GM12878 (cell line): Measurements from ENCODE around the gene MAP3K4. TPM values are rescaled to one million over a fixed set of nuclear protein-coding genes. Genes with fewer than 3 reads are reported as not detected.

Experiments
- ATAC-seq: fragments of 200-7000 bp; cut with Tn5 transposase; 3 replicates; pipeline ENCODE4 v1.9.1; 2020; ENCODE audit warnings: mild to moderate bottlenecking, moderate library complexity
- BruUV-seq: library from RNA; stranded (reverse); fragments of 400-500 nt; replicated peaks from 2 replicates; lab custom pipeline; 2021; lab: Mats Ljungman, UMichigan
- CTCF ChIA-PET: fragments of 300-600 bp; sonication (Branson Sonifier 250); formaldehyde crosslinking; extraction: SDS; loops from one replicate; lab custom pipeline; 2021; ENCODE audit warnings: inconsistent platforms; lab: Yijun Ruan, JAX
- POLR2A ChIA-PET: fragments of 350-600 bp; formaldehyde crosslinking; extraction: SDS; loops from one replicate; lab custom pipeline; 2021; ENCODE audit warnings: inconsistent platforms; lab: Charles Lee
- RAD21 ChIA-PET: fragments of 300-600 bp; sonication (Branson Sonifier 250); formaldehyde crosslinking; loops from one replicate; lab custom pipeline; 2023; ENCODE audit warnings: antibody characterized with exemption; ENCODE audit not compliant: unreplicated experiment; lab: Charles Lee
- SMC1A ChIA-PET: fragments of 300-600 bp; sonication (Branson Sonifier 250); formaldehyde crosslinking; loops from one replicate; lab custom pipeline; 2023; ENCODE audit not compliant: unreplicated experiment, uncharacterized antibody; lab: Charles Lee
- DNase-seq: peaks from one replicate; pipeline ENCODE4 v3.0.0-alpha.2; 2011; ENCODE audit warnings: low read depth, low spot score
- FAIRE-seq: peaks from 3 replicates; lab custom pipeline; 2011; peaks lifted over from hg19 to GRCh38; lab: Jason Lieb, UNC
- H2AFZ ChIP-seq: 2 replicates; pipeline ENCODE4 v1.6.0; 2011; ENCODE audit warnings: low read depth, low read length, control low read depth; ENCODE audit not compliant: control insufficient read depth
- H3K27ac ChIP-seq: 2 replicates; pipeline ENCODE4 v1.5.1; 2011; ENCODE audit warnings: control low read depth; ENCODE audit not compliant: control insufficient read depth, insufficient read depth
- H3K27me3 ChIP-seq, 2 experiments: replicated peaks in 1 of 2; 2 replicates each; pipeline versions ENCODE4 v1.6.0 to v1.6.1; 2011; ENCODE audit warnings: low read length in 1 of 2; ENCODE audit not compliant: control insufficient read depth in 2 of 2, insufficient read depth in 2 of 2
- H3K36me3 ChIP-seq, 2 experiments: 2 replicates each; pipeline ENCODE4 v1.5.1; 2011; ENCODE audit warnings: low read length in 1 of 2; ENCODE audit not compliant: control insufficient read depth in 2 of 2, insufficient read depth in 2 of 2
- H3K4me1 ChIP-seq: 2 replicates; pipeline ENCODE4 v1.6.1; 2011; ENCODE audit warnings: mild to moderate bottlenecking, low read length, moderate library complexity, mixed read lengths; ENCODE audit not compliant: control insufficient read depth, insufficient read depth
- H3K4me2 ChIP-seq: 2 replicates; pipeline ENCODE4 v1.6.0; 2011; ENCODE audit warnings: control low read depth; ENCODE audit not compliant: control insufficient read depth, insufficient read depth
- H3K4me3 ChIP-seq: fragments of 200-600 bp; sonication (generic); 2 replicates; pipeline ENCODE4 v1.5.1; 2016
- H3K79me2 ChIP-seq: 2 replicates; pipeline ENCODE4 v1.6.0; 2011; ENCODE audit warnings: low read length; ENCODE audit not compliant: control insufficient read depth, insufficient read depth
- H3K9ac ChIP-seq: 2 replicates; pipeline ENCODE4 v1.8.0; 2011; ENCODE audit warnings: low read length, control low read depth, mixed read lengths; ENCODE audit not compliant: control insufficient read depth, insufficient read depth
- H3K9me3 ChIP-seq: replicated peaks from 3 replicates; pipeline ENCODE4 v1.5.1; 2011; ENCODE audit warnings: mild to moderate bottlenecking, low read length; ENCODE audit not compliant: control insufficient read depth, insufficient read depth
- H4K20me1 ChIP-seq: 2 replicates; pipeline ENCODE4 v1.6.0; 2011; ENCODE audit not compliant: control insufficient read depth, insufficient read depth
- CEBPB ChIP-seq, 2 experiments: fragments of 150-350 bp in 1 of 2; IDR thresholded peaks; 2 replicates each; pipeline ENCODE4 v1.6.1; 2012 to 2014; ENCODE audit warnings: low read depth in 2 of 2, low read length in 2 of 2, borderline replicate concordance in 1 of 2, inconsistent platforms in 1 of 2
- CTCF ChIP-seq, 3 experiments: IDR thresholded peaks in 2 of 3; conservative IDR thresholded peaks in 1 of 3; 2 replicates each; pipeline ENCODE4 v1.5.1; 2011; ENCODE audit warnings: low read depth in 3 of 3, low read length in 3 of 3, mild to moderate bottlenecking in 3 of 3, control low read depth in 2 of 3, moderate library complexity in 2 of 3, inconsistent platforms in 1 of 3, mixed read lengths in 1 of 3; ENCODE audit not compliant: control insufficient read depth in 2 of 3, insufficient read depth in 1 of 3; ENCODE audit errors: extremely low read depth in 1 of 3
- IKZF2 ChIP-seq, 2 experiments: fragments of 450-650 bp; IDR thresholded peaks; 2 replicates each; pipeline ENCODE4 v1.6.1; 2017; ENCODE audit warnings: mild to moderate bottlenecking in 2 of 2, moderate library complexity in 2 of 2
- NFIC ChIP-seq: IDR thresholded peaks from 2 replicates; pipeline ENCODE4 v1.6.1; 2012; ENCODE audit warnings: low read depth, mild to moderate bottlenecking, inconsistent platforms, low read length, moderate library complexity
- NR2C1 ChIP-seq: fragments of 450-650 bp; IDR thresholded peaks from 2 replicates; pipeline ENCODE4 v1.6.1; 2017; ENCODE audit warnings: antibody characterized with exemption, mild to moderate bottlenecking, moderate library complexity
- NR2C2 ChIP-seq: IDR thresholded peaks from 2 replicates; pipeline ENCODE4 v1.6.1; 2011; ENCODE audit warnings: borderline replicate concordance, low read depth; ENCODE audit not compliant: control insufficient read depth, insufficient read length
- POLR2A ChIP-seq: IDR thresholded peaks from 2 replicates; pipeline ENCODE4 v1.6.1; 2011; ENCODE audit warnings: low read depth, mild to moderate bottlenecking, low read length
- POLR2AphosphoS5 ChIP-seq: IDR thresholded peaks from 2 replicates; pipeline ENCODE4 v1.6.1; 2011; ENCODE audit warnings: mild to moderate bottlenecking, low read length, inconsistent platforms
- SUPT20H ChIP-seq: IDR thresholded peaks from 2 replicates; pipeline ENCODE4 v1.6.1; 2011; ENCODE audit warnings: low read depth, mild to moderate bottlenecking, low read length, moderate library complexity, borderline replicate concordance; ENCODE audit not compliant: control insufficient read depth
- TCF7 ChIP-seq: IDR thresholded peaks from 2 replicates; pipeline ENCODE4 v1.6.1; 2014; ENCODE audit warnings: antibody characterized with exemption, borderline replicate concordance
- WGBS: methylation state at CpG from one replicate; pipeline ENCODE4 v1.1.6; 2016; ENCODE audit warnings: low lambda C conversion rate; ENCODE audit not compliant: insufficient replicate concordance, insufficient coverage; ENCODE audit errors: missing lambda C conversion rate; 5-methylcytosine and 5-hydroxymethylcytosine counted together
- in situ Hi-C: fragments of 300-500 bp; cut with MboI; formaldehyde crosslinking; loops from 9 replicates; pipeline ENCODE4 v1.14.3; 2018; ENCODE audit warnings: mixed read lengths
- intact Hi-C: fragments of 100-400 bp; cut with micrococcal nuclease; formaldehyde crosslinking; loops from one replicate; pipeline ENCODE4 v1.14.2; 2022; ENCODE audit not compliant: unreplicated experiment
- polyA plus RNA-seq, 11 experiments: library from polyadenylated mRNA; depleted of rRNA in 4 of 11; unstranded in 6 of 11; stranded (reverse) in 5 of 11; fragments of >200 nt; fragmentation: Nextera tagmentation in 4 of 11; fragmentation: Illumina TruSeq in 1 of 11; extraction: Ambion mirVana in 4 of 11; extraction: Trizol in 1 of 11; gene quantifications; 1 replicate in 1 of 11; 2 replicates in 10 of 11; pipeline versions ENCODE4 v1.2.1 to v1.2.3, GENCODE V29; 2011 to 2016; ENCODE audit warnings: inconsistent platforms in 2 of 11, missing spikeins in 2 of 11, low read depth in 1 of 11
- total RNA-seq, 4 experiments: library from RNA; depleted of rRNA in 3 of 4; stranded (reverse); fragments of >200 nt in 3 of 4; fragmentation: Illumina TruSeq in 1 of 4; extraction: Trizol in 1 of 4; gene quantifications; 2 replicates each; pipeline versions ENCODE4 v1.2.1 to v1.2.3, GENCODE V29; 2013 to 2021

The MAP3K4 gene
- total and polyA plus RNA-seq, 10 of the 15 experiments (the other 5 are each of a cell fraction or from before 2014, with no cell fraction given), result 14.0 to 44.5 (median 23.1) TPM

- Histone ChIP-seq H3K9me3 (no peaks in the 10 kb centered on the region), H3K9ac (no peak overlapping the region), H3K27me3 (no peaks in the 10 kb centered on the region), H3K4me2 (no peak overlapping the region), H3K79me2 (no peaks in the 10 kb centered on the region), H4K20me1 (no peaks in the 10 kb centered on the region; the same call in 1 of the 2 replicates), H3K4me3 (no peak overlapping the region)
- no peak for ATAC-seq
- ChIA-PET CTCF (no interaction called here), RAD21 (no interaction called here)
- intact Hi-C loops, result no loop called here
- FAIRE-seq, result no peak
- DNase-seq, result no peak
- no peak for TF ChIP-seq POLR2A
- TF ChIP-seq NFIC, result no peak
- TF ChIP-seq POLR2AphosphoS5, result no peak
- no peak for TF ChIP-seq CEBPB (IDR thresholded peaks at IDR 0.05; ENCODE audit: borderline replicate concordance in 1 of 2, low read depth in 2 of 2, low read length in 2 of 2)
- no peak for TF ChIP-seq NR2C2
- no peak for TF ChIP-seq IKZF2 (IDR thresholded peaks at IDR 0.05)
- no peak for TF ChIP-seq CTCF (IDR thresholded peaks at IDR 0.05 in 2 of 3, conservative IDR thresholded peaks at IDR 0.05 in 1 of 3; ENCODE audit: control insufficient read depth in 2 of 3, extremely low read depth in 1 of 3, insufficient read depth in 1 of 3, low read depth in 3 of 3, low read length in 3 of 3)
- TF ChIP-seq SUPT20H, result no peak
- TF ChIP-seq TCF7, result no peak
- no peak for TF ChIP-seq NR2C1
- TF ChIP-seq, all 136 proteins: peak for 0
- H3K4me1 ChIP-seq, result peaks cover 8% of the 10 kb centered on the region
- H3K27ac ChIP-seq, result no peak overlapping the region
- POLR2A ChIA-PET, result no interaction called here
- 89% methylated on average over 3 of the region's 3 CpGs for WGBS
- no TSS peak for BruUV-seq
- in situ Hi-C loops, result loop anchor here (25.0 kb wide), 1 partner anchor 231 kb away; no protein-coding TSS in a partner anchor
- no peak overlapping the region for H2AFZ ChIP-seq
- SMC1A ChIA-PET, result no interaction called here
- peaks cover 1 to 6% of the 10 kb centered on the region in 2 experiments; a peak in 3 of 4 replicates for H3K36me3 ChIP-seq
Observed at GRCh38 chr6:161130967-161131766, 139.6 kb downstream of the MAP3K4 start.
